NCI-H187 treated with DMSO at 0.1 percent for 48 hours (cell line): ENCODE data around the gene SORL1.

Source experiments
- DNase-seq: peaks from one replicate; lab custom pipeline; 2025; lab: John Stamatoyannopoulos, UW

The SORL1 gene

DNA sequence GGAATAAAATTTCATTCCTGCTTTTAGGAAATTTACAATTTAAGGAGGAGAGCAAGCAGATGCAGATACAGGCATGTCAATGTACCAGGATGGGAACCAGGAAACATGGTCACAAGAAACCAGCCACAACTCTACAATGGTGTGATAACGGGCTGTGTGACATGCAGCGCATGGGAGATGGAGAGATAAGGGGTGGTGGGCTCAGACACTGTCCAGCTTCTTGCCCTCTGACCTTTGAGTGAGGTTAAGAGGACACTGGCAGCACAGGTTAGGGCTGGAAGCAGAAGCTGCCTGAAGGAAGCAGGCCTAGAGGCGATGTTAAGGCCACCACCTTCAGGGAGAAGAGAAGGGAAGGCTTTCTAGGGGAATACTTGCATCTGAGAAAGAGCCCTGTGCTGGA lies 3.0 kb downstream of the SORL1 start:
- no peak for DNase-seq

DNA sequence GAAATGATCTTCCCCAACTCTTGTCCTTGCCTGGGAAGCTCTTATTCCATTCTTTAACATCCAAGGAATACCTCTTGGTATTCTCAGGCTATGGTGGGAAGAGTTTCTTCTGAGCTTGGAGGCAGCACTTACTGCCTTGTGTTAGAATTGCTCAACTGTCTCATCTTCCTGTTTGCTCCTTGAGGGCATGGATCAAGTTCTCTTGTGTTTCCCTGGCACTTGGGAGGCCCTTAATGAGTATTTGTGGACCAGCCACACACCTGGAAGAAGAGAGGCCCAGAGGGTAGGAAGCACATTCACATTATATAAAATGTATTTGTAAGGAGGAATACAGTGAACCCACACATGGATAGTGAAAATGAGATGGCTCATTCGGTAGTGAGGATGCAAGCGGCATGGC lies 4.0 kb downstream of the SORL1 start:
- no peak for DNase-seq

DNA sequence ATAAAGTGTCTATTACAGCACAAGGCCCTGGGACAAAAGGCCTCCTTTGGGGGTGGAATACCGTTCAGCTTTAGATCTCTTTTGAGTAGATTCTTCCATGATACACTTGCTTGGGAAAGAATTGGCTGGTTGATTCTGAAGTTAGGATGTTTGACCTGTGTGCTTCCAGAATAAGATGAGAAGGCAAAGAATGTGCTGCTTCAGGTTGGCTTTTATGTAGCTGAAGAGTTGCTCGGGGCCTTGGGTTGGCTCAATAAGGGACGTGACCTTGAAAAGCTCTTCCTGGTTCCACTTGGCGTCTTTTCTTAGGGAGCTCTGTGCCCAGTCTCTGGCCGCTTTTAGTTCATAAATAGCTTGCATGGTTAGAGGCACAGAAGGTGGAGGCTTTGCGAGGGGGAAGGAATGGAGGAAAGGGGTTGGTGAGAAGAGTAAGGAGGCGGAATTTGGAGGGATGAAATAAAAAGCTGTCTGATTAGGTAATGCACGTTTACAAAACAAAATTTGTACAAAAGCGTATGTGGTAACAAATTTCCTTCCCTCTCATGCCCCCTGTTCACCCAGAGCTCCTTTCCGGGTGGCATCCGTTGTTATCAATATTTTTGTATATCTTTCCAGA lies 4.8 kb downstream of the SORL1 start:
- no peak for DNase-seq

DNA sequence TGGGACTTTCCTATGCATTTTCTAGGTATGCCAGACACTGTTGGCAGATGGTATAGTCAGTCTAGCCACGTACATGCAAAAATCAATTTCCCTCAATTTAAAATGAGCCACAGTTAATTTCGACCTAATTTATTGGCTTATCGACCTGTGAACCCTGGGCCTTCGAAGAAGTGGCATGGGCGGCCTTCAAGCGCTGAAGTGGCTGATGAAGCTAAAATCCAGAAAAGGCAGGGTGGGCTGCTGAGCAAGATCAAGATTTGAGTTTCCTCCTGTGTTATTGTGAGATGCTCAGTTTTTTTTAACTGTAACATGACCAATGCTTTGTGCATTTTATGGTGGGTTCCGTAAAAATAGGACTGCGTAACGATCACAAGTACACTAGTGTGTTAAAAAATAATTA lies 6.4 kb downstream of the SORL1 start:
- DNase-seq = no peak

DNA sequence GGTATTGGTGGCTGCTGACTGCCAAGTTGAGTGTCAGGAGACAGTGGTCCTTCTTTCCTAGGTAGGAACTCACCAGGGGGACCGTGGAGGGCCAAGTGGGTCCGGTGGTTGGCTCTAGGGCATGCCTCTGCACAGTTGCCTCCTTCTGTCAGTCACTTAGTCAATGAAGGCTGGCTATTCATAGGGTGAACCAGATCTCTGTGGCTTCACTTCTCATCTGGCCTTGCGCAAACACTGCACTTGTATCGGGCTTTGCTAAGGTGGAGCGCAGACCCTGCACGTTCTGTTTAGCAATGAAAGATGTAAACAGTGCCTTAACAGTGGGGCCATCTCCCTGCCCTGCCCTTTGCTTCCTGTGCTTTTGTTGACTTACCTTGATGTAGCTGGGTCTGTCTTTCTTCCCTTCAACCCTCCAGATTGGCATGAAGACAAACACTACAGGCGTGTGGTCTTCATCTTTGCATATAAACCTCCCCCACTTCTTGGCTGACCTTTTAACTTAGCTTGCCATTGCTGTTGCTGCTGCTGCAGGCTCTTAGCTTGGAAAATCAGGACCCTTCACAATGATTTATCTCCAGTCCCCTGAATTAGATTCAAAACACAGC lies 7.4 kb downstream of the SORL1 start:
- DNase-seq = no peak

DNA sequence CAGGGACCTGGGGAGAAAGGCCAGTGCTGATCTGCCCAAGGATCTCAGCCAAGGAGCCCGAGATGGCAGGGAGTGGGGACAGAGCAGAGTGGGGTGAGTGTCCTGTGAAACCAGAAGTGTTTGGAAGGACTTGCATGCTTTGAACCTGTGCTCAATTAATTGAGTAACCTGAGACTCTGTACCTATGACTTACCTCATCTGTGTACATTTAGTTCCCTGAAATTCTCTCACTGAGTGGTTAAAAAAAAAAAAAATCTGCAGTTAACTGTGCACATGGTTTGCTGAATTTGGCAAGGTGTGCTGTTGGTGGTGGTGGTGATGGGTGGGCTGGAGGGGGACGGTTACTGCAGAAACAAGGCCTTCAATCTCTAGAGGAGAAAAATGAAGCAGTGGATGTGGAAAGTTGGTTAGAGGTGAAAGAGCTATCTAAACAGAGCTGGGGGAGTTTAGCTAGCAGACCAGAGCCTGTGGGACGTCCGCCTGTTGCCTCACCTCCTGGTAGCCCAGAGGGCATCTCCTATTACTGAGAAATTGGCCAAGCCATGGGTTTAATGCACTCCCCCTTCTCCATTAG lies 8.9 kb downstream of the SORL1 start:
- no peak for DNase-seq

DNA sequence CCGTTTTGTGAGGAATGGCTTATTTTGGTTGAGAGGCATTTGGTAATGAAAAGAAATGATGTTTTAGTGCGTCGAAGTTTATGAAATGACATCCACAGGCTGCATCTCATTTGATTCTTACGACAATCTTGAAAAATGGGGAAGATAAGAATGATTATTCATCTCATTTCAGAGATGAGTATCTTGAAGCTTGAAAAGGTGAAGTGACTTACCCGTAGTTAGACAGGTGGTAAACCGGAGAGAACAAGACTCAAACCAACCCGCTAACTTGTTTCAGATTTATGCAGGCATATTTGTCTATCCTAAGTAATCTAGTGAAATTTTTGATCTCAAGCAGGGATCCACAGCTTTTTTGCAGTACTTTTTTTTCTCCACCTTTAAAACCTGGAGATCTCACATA lies 9.7 kb downstream of the SORL1 start:
- DNase-seq = no peak

DNA sequence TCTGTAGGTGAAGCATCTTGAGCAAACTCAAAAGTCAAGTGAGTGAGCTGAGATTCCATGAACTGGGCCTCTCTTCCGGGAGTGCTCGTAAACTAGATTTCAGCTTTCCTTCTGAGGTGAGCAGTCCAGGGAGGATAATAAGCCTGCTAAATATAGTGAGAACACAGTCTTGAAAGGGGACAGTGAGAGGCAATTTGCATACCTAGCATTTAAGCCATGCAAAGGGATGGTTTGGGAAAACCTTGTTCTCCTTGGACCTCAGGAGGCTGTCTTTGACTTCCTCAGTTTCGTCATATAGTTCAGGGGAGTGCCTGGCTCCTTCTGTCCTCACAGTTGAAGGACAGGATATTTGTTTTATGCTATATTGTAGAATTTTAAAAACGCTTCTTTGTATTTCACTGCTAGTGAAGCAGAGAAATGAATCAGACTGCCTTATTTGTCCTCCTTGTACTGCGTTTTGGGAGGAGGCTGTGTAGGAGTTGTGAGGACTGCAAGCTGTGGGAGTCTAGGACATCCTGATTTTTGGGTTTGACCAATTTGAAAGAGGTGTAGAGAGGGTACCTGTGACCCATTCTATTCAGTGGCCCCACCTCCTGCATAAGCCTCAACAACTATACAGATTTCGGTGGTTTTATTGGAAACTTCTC lies 11.7 kb downstream of the SORL1 start:
- no peak for DNase-seq

DNA sequence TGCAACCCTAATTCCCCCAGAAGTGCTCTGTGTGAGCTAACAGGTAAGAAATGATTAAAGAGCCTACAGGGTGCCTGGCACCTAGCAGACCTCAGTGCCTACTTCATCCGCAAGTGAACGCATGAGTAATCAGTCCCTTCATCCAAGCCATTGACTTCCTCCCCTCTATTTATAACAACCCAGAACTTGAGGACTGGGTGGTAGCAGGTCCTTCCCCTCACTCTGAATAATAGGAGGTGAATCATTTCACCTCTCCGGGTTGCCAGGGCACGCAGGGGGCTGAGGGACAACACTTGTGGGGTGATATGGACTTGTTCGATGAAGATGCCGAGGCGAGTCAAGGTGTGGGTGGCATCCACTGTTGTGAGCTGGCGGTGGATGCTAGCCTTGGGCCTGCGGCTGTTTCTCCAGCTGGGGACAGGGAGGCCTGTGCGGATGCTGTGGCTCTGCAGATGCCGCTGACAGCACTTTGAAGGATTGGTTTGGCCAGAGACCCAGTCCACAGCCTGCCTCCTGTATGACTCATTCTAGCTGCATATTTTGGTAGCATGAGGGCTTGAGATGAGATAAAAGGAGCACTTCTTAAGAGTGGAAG lies 12.3 kb downstream of the SORL1 start:
- DNase-seq = no peak

DNA sequence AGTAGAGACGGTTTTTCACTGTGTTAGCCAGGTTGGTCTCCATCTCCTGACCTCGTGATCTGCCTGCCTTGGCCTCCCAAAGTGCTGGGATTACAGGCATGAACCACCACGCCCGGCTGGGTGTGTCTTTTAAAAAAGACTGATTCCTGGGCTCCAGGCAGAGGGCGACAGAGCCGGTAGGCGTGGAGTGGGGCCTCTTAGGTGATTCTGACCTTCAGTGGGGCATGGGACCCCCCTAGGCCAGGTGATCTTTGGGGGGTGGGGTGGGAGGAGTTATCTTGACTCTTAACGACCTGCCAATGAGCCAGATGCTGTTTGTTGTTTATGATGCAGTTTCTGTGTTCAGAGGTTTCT lies 13.6 kb downstream of the SORL1 start:
- no peak for DNase-seq

DNA sequence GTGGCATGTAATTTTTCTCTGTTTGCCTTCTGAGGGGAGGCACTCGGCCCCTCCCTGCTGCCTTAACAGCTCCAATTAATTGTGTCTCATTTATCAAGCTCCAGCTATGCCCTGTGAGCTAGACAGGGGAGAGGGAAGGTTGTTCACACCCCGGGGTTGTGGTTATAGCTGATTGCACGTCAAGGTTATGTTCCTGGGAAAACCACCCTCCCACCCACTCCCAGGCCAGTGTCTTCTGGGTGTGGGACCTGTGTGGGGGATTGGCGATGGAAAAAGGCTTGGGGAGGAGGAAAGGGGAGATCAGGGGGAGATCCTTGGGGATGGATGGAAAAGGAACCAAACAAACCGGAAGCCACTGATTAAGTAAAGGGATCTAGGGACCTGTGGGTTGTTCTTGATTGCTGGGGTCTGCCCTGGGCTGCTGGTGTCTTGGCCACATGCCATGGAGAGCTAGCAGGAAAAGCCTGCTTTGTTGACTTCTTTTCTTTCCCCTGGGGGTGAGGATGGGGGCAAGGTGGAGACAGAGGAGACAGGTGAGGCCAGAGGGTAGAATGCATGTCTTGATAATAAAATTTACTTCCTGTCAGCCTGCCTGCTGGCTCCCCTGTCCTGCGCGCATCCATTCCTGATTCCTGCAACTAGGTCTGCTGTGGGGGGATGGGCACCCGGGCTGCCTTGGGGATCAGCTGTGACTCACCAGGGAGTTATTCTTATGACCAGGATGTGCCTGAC lies 14.1 kb downstream of the SORL1 start:
- no peak for DNase-seq

DNA sequence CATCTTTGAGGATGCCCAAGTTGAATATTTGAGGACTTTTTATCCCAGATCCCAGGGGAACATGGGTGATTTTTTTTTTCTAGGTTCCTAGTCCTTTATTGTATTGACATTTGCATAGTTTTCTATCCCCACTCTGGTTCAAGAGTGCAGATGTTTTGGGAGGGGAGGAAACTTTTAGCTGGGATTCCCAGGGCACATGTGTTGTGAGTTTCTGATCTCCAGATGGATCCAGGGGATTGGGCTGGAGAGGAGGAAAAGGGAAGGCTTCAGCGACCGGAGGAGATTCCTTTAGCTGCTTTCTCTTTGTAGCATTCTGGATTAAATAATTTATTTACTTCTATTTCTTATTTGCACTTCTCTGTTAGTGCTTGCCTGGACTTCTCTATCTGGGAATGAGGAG lies 15.4 kb downstream of the SORL1 start:
- DNase-seq = no peak

DNA sequence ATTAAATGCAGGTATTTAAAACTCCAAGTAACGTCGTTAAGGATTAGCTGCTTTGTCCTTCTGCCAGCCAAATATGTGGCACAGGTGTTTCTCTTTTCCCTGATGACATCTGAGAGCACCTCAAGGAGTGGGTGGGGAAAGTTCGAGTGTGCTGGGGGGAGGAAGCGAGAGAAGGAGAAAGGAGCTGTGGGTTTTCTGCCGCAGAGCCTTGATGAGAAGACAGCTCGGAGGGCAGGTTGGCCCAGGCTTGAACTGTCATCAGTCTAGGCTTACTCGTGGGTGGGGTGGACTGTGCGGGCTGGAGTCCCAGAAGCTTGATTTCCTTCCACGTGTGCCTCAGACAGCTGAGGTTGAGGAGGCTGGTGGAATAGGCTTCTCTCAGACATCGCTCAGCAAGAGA lies 15.9 kb downstream of the SORL1 start:
- peak; percentile 49 for DNase-seq

DNA sequence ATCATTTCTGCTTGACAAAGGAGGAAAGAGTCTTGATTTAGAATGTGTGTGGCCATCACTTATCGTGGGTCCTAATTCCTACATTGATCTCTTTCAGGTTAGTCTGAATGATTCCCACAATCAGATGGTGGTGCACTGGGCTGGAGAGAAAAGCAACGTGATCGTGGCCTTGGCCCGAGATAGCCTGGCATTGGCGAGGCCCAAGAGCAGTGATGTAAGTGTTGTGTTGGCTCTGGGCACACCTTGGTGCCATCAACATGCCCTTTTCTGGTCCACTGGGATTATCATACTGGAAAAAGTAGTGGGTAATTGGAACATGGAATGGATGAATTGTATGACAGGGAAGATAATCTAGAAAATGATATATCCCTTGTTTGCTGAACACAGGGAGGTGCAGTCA lies 17.8 kb downstream of the SORL1 start:
- no peak for DNase-seq

DNA sequence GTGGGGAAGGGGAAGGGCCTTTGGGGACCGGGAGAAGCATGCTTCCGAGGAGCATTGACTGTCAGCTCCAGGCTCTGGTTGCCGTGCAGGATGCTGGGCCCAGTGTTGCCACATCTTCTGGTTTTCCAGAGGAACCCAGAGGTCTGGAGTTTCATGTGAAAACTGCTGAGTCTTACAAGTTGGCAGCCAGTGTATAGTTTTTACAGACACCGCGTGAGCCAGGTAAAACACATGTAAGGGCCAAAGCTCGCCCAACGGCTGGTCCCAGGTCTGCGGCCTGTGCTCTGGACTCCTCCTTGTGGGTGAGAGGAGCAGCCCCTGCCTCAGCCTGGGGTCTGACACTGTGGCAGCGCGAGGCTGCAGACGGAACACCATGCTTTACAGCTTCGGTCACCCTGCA lies 19.1 kb downstream of the SORL1 start:
- no peak for DNase-seq

DNA sequence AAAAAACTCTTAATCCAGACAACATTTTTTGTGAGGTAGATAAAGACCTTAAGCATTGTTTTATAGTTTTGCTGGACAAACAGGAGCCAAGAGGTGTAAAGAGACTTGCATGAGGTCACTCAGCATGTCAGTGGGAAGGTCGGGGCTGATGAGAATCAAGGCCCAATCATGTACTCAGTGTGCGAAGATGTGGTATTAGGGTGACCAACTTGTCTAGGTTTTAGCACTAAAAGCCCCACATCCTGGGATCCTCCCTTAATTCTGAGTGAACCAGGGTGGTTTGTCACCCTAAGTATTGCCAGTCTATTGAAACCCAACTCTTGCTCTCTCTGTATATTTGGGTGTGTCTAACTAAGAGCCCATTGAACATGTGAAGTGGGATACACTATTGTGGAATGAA lies 20.2 kb downstream of the SORL1 start:
- DNase-seq = no peak

DNA sequence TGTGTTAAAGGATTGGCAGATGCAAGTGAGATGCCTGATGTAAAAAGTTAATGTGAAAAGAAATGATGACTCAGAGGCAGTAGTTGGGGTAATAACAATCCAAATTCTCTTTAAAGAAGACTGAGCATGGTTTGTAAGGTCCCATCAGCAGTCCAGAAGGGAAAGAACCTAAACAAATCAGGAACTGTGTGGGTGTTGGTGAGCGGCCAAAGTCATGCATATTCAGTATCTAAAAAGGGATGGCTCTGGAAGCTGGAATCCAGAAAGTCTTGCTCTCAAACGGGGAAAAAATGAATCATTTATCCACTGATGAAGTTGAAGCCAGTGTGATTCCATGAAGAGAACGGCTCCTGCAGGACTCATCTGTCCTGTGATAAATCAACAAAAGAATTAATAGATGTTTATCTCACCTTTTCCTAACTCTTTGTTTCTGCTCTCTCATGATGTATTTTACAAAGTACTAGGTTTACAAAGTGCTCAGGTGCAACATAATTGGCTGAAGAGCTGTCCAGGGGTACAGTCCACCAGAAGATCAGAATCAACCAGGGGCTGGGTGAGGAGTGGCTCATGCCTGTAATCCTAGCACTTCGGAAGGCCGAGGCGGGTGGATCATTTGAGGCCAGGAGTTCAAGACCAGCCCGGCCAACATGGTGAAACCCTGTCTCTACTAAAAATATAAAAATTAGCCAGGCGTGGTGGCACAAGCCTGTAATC lies 21.1 kb downstream of the SORL1 start:
- no peak for DNase-seq

DNA sequence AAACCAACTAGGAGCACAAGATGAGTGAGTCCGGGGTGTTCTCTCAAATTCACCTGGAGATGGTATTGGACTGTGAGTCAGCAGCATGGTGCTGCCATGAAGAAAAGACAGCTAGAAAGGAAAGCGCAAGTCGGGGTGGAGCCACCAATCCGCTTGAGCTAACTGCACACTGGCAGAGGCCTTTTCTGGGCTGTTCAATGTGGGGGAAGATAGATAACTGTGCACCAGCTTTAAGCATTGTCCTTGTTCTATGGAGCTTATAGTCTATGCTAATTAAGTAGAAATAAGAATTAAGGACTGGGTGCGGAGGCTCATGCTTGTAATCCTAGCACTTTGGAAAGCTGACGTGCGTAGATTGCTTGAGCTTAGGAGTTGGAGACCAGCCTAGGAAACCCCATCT lies 22.6 kb downstream of the SORL1 start:
- DNase-seq = no peak

DNA sequence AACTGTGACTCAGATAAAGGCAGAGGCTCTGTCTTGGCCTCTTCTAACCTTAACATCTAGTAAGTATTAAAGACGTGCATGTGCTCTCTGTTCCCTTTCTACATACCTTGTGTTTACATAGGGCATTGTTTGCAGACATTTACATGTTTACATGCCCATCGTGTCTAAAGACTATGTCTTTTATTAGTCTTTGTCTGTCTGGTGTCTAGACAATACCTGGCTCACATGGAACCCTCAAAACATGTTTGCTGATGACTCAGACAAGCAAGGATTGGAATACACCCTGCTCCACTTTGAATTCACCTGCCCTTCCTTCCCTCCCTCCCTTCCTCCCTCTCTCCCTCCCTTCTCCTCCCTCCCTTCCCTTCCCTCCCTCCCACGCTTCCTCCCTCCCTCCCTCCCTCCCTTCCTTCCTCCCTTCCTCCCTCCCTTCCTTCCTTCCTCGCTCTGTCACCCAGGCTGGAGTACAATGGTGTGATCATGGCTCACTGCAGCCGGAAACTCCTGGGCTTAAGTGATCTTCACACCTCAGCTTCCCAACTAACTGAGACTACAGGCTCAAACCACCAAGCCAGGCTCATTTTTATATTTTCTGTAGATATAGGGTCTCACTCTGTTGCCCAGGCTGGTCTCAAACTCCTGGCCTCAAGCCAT lies 24.4 kb downstream of the SORL1 start:
- DNase-seq = no peak

DNA sequence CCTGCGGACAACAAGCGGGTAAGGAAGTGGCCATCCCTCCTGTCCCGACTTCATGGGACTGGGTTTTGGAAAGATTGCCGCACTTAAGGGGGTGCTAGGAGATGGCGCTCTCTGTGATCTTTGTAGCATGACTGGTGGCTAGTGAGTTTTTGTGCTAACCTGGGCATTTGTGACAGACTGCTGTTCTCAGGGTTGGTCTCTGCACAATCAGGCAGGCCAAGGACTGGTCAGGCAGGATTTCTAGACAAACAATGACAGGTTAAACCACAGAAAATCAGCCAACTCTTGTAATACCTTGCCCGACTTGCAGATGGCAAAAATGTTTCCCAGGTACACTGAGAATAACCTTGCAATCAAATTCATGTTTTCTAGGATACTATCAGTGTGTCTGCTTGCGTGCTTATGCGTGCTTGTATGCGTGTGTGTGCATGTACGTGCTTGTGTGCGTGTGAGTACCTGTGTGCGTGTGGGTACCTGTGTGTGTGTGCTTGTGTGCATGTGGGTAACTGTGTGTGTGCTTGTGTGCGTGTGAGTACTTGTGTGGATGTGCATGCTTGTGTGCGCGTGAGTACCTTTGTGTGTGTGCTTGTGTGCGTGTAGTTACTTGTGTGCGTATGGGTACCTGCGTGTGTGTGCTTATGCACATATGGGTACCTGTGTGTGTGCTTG lies 26.2 kb downstream of the SORL1 start:
- DNase-seq = no peak
